PC-3 (cell line): Measurements from ENCODE around the gene DOK7.

ENCODE experiments used
- EZH2phosphoT487 ChIP-seq: fragments of 300-600 bp; sonication (generic); IDR thresholded peaks from 2 replicates; pipeline ENCODE4 v1.6.1; 2018; ENCODE audit warnings: mild to moderate bottlenecking, antibody characterized with exemption, low read length, borderline replicate concordance
- TF ChIP-seq, protein P1 (sequence below): fragments of 300-600 bp; sonication (generic); conservative IDR thresholded peaks from 2 replicates; pipeline ENCODE4 v1.5.1; 2017; ENCODE audit warnings: antibody characterized with exemption, low read depth, mild to moderate bottlenecking, low read length

DNA sequence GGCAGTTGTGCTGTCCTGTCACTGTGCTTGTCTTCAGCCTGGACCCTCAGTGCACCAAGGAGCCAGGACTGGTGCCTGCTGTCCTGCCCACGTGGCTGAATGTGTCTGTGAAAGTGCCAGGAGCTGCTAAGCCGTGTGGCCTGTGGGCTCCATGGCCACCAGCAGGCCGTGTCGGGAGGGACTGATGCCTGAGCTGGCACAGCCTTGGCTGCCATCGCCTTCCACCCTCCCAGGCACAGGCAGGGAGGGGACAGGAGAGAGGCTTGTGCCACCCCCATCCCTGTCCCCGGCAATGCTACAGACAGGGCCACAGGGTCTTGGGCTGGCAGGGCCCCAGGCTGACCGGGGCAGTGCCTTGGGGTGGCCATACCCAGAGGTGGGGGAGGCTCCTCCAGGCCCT lies 24.8 kb downstream of the DOK7 start:
- TF ChIP-seq, protein P1, sequence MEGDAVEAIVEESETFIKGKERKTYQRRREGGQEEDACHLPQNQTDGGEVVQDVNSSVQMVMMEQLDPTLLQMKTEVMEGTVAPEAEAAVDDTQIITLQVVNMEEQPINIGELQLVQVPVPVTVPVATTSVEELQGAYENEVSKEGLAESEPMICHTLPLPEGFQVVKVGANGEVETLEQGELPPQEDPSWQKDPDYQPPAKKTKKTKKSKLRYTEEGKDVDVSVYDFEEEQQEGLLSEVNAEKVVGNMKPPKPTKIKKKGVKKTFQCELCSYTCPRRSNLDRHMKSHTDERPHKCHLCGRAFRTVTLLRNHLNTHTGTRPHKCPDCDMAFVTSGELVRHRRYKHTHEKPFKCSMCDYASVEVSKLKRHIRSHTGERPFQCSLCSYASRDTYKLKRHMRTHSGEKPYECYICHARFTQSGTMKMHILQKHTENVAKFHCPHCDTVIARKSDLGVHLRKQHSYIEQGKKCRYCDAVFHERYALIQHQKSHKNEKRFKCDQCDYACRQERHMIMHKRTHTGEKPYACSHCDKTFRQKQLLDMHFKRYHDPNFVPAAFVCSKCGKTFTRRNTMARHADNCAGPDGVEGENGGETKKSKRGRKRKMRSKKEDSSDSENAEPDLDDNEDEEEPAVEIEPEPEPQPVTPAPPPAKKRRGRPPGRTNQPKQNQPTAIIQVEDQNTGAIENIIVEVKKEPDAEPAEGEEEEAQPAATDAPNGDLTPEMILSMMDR = no peak
- TF ChIP-seq EZH2phosphoT487 = no peak
